ENCODE measurements around the gene RBFOX1. TPM values are rescaled to one million over a fixed set of nuclear protein-coding genes. Genes with fewer than 3 reads are reported as not detected.

The RBFOX1 gene
- total and polyA plus RNA-seq, 9 donors: 0.28 to 2.6 (median 0.48) TPM; not detected in 2

GRCh38 chr16:7583396-7583795 is 250.8 kb downstream of the RBFOX1 start:
- H3K27ac ChIP-seq: no peak overlapping the region
- DNase-seq: no peak
- H3K4me1 ChIP-seq (ENCODE audit: insufficient read depth): no peaks in the 10 kb centered on the region
- H3K36me3 ChIP-seq: no peaks in the 10 kb centered on the region
- WGBS, 3 donors: 85 to 86% (median 85%) methylated on average over 4 of the region's 4 CpGs
- no peaks in the 10 kb centered on the region for H3K27me3 ChIP-seq
- no peaks in the 10 kb centered on the region for H3K9me3 ChIP-seq
- intact Hi-C loops (cut with DNase I): no loop called here
- H3K4me3 ChIP-seq: no peak overlapping the region
- TF ChIP-seq EP300 (IDR thresholded peaks at IDR 0.05): no peak

GRCh38 chr16:7584561-7584960 is 251.9 kb downstream of the RBFOX1 start:
- H3K27me3 ChIP-seq: no peaks in the 10 kb centered on the region
- H3K4me1 ChIP-seq (ENCODE audit: insufficient read depth): no peaks in the 10 kb centered on the region
- no peak overlapping the region for H3K4me3 ChIP-seq
- TF ChIP-seq POLR2A (IDR thresholded peaks at IDR 0.05): no peak
- no peak for TF ChIP-seq EP300 (IDR thresholded peaks at IDR 0.05)
- TF ChIP-seq CTCF (IDR thresholded peaks at IDR 0.05): no peak
- DNase-seq: no peak
- no peaks in the 10 kb centered on the region for H3K36me3 ChIP-seq
- H3K27ac ChIP-seq: no peak overlapping the region
- no peaks in the 10 kb centered on the region for H3K9me3 ChIP-seq
- WGBS, 3 donors: 84 to 92% (median 88%) methylated on average over 6 of the region's 6 CpGs
- intact Hi-C loops (cut with DNase I): no loop called here

GRCh38 chr16:7585705-7586104 is 253.1 kb downstream of the RBFOX1 start:
- H3K4me1 ChIP-seq (ENCODE audit: insufficient read depth): no peaks in the 10 kb centered on the region
- no peaks in the 10 kb centered on the region for H3K27me3 ChIP-seq
- H3K4me3 ChIP-seq: no peak overlapping the region
- 69 to 81% (median 73%) methylated on average over 4 of the region's 4 CpGs for WGBS, 3 donors
- no peaks in the 10 kb centered on the region for H3K36me3 ChIP-seq
- no peak overlapping the region for H3K27ac ChIP-seq
- no peak for TF ChIP-seq CTCF (IDR thresholded peaks at IDR 0.05)
- TF ChIP-seq EP300 (IDR thresholded peaks at IDR 0.05): no peak
- no peak for TF ChIP-seq POLR2A (IDR thresholded peaks at IDR 0.05)
- DNase-seq: no peak
- no peaks in the 10 kb centered on the region for H3K9me3 ChIP-seq
- intact Hi-C loops (cut with DNase I): no loop called here

GRCh38 chr16:7590934-7591333 is 258.3 kb downstream of the RBFOX1 start:
- Histone ChIP-seq H3K4me3 (no peak overlapping the region), H3K27me3 (no peaks in the 10 kb centered on the region), H3K27ac (no peak overlapping the region), H3K36me3 (no peaks in the 10 kb centered on the region), H3K9me3 (no peaks in the 10 kb centered on the region), H3K4me1 (ENCODE audit: insufficient read depth) (no peaks in the 10 kb centered on the region)
- WGBS, 3 donors: 82 to 89% (median 88%) methylated on average over 4 of the region's 4 CpGs
- DNase-seq: no peak
- TF ChIP-seq POLR2A (IDR thresholded peaks at IDR 0.05) (no peak), EP300 (IDR thresholded peaks at IDR 0.05) (no peak), CTCF (IDR thresholded peaks at IDR 0.05) (no peak)
- intact Hi-C loops (cut with DNase I): no loop called here

GRCh38 chr16:7596308-7596707 is 263.7 kb downstream of the RBFOX1 start:
- intact Hi-C loops (cut with DNase I): no loop called here
- TF ChIP-seq CTCF (IDR thresholded peaks at IDR 0.05) (no peak), EP300 (IDR thresholded peaks at IDR 0.05) (no peak), POLR2A (IDR thresholded peaks at IDR 0.05) (no peak)
- Histone ChIP-seq H3K9me3 (no peaks in the 10 kb centered on the region), H3K4me1 (ENCODE audit: insufficient read depth) (no peaks in the 10 kb centered on the region), H3K4me3 (no peak overlapping the region), H3K27ac (no peak overlapping the region), H3K36me3 (no peaks in the 10 kb centered on the region), H3K27me3 (no peaks in the 10 kb centered on the region)
- 86 to 92% (median 90%) methylated on average over 11 of the region's 11 CpGs for WGBS, 3 donors
- no peak for DNase-seq

All from ovary (tissue), 9 donors.